Prostate gland (tissue), 2 donors: ENCODE measurements around the gene PRLH. TPM values are rescaled to one million over a fixed set of nuclear protein-coding genes. Genes with fewer than 3 reads are reported as not detected.

ENCODE experiments used
- DNase-seq: peaks from one replicate; pipeline ENCODE4 v3.0.0-alpha.2; 2019; ENCODE audit warnings: low spot score
- H3K27ac ChIP-seq, 2 donors: fragments of 200-600 bp; sonication (generic); 2 replicates each; pipeline ENCODE4 v1.5.1; 2017 to 2019
- H3K27me3 ChIP-seq: fragments of 200-600 bp; sonication (generic); replicated peaks from 2 replicates; pipeline ENCODE4 v1.5.1; 2019; ENCODE audit not compliant: insufficient read depth
- H3K36me3 ChIP-seq, 2 donors: fragments of 200-600 bp; sonication (generic); 1 replicate in 1 of 2; 2 replicates in 1 of 2; pipeline versions ENCODE4 v1.5.1 to v1.8.1; 2017 to 2019
- H3K4me1 ChIP-seq: fragments of 200-600 bp; sonication (generic); replicated peaks from 2 replicates; pipeline ENCODE4 v1.5.1; 2019
- H3K4me3 ChIP-seq, 2 donors: fragments of 200-600 bp; sonication (generic); 2 replicates each; pipeline ENCODE4 v1.5.1; 2017 to 2019
- H3K9me3 ChIP-seq: fragments of 200-600 bp; sonication (generic); 2 replicates; pipeline ENCODE4 v1.5.1; 2017
- POLR2A ChIP-seq: fragments of 450-650 bp; IDR thresholded peaks from one replicate; pipeline ENCODE4 v1.6.1; 2016; ENCODE audit warnings: antibody characterized with exemption, mild to moderate bottlenecking
- POLR2AphosphoS5 ChIP-seq: sonication (generic); formaldehyde crosslinking; IDR thresholded peaks from one replicate; pipeline ENCODE4 v1.6.1; 2017; ENCODE audit warnings: antibody characterized with exemption
- WGBS: methylation state at CpG from one replicate; pipeline ENCODE4 v1.1.5; 2018; 5-methylcytosine and 5-hydroxymethylcytosine counted together
- intact Hi-C: fragments of 100-400 bp; cut with DNase I; formaldehyde crosslinking; loops from one replicate; pipeline ENCODE4 v1.14.2; 2022
- total RNA-seq, 2 donors: library from RNA; depleted of rRNA; stranded (reverse); fragments of >200 nt; gene quantifications; one replicate each; pipeline ENCODE4 v1.1.0, GENCODE V29; 2016
- TF ChIP-seq, protein P1 (sequence below), 4 experiments: fragments of 200-600 bp in 2 of 4; fragments of 450-650 bp in 2 of 4; sonication (generic) in 2 of 4; IDR thresholded peaks; 1 replicate in 3 of 4; 2 replicates in 1 of 4; pipeline ENCODE4 v1.5.1; 2016 to 2019; ENCODE audit warnings: antibody characterized with exemption in 4 of 4, mild to moderate bottlenecking in 2 of 4, moderate library complexity in 2 of 4

PRLH gene
- total RNA-seq, 2 donors from 2014 or later: not detected

DNA sequence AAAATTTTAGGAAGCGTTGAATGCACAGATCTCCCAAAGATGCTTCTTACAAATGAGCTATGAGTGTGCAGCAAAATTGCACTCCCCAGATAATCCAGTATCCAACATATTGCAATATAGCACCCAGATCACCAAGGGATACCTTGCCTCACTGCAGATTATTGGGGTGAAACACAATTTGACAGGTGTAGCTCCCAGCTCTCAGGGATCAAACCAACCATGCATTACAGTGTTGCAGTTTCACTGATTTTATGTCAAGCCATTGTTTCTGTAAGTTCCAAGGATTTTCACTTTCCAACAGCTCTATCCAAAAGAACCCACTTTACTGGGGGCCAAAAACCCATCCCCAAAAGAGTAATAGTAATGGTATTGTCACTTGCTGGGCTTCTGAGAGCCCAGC, 10.8 kb upstream of the PRLH start:
- Histone ChIP-seq H3K36me3 (peaks cover 6 to 9% of the 10 kb centered on the region in 2 donors), H3K4me1 (no peaks in the 10 kb centered on the region), H3K27ac (no peak overlapping the region), H3K9me3 (no peaks in the 10 kb centered on the region), H3K4me3 (no peak overlapping the region), H3K27me3 (no peaks in the 10 kb centered on the region)
- no peak for DNase-seq
- no peak for TF ChIP-seq POLR2A
- TF ChIP-seq, protein P1, sequence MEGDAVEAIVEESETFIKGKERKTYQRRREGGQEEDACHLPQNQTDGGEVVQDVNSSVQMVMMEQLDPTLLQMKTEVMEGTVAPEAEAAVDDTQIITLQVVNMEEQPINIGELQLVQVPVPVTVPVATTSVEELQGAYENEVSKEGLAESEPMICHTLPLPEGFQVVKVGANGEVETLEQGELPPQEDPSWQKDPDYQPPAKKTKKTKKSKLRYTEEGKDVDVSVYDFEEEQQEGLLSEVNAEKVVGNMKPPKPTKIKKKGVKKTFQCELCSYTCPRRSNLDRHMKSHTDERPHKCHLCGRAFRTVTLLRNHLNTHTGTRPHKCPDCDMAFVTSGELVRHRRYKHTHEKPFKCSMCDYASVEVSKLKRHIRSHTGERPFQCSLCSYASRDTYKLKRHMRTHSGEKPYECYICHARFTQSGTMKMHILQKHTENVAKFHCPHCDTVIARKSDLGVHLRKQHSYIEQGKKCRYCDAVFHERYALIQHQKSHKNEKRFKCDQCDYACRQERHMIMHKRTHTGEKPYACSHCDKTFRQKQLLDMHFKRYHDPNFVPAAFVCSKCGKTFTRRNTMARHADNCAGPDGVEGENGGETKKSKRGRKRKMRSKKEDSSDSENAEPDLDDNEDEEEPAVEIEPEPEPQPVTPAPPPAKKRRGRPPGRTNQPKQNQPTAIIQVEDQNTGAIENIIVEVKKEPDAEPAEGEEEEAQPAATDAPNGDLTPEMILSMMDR (IDR thresholded peaks at IDR 0.05): no peak
- TF ChIP-seq POLR2AphosphoS5: no peak
- WGBS: 94% methylated on average over 1 of the region's 1 CpG
- intact Hi-C loops: no loop called here

DNA sequence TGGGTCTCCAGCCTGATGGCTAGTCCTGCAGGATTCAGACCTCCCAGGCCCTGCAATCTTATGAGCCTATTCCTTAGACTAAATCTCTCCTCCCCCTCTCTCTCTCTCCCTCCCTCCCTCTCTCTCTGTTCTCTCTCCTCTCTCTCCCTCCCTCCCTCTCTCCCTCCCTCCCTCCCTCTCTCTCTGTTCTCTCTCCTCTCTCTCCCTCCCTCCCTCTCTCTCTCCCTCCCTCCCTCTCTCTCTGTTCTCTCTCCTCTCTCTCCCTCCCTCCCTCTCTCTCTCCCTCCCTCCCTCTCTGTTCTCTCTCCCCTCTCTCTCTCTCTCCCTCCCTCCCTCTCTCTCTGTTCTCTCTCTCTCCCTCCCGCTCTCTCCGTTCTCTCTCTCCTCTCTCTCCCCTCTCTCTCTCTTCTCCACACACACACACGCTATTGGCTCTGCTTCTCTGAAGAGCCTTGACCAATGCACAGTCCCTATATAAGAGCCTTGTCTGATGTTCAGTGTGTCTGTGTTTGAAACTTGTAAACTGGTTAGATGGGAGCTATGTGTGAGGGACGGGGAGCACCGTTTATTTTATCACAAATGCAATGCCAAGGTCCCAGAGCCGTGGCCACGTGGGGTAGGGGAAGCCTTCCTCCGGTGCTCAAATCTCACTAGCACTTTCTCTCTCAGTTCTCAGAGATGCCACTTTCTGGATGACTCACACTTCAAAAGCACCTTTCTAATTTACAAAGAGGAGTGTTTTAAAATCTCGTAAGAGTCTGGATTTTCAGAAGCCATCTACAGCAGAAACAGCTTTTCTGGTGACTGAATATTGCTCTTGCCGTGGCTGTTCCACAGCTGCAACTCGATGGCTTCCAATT, 9.4 kb upstream of the PRLH start:
- no peaks in the 10 kb centered on the region for H3K4me1 ChIP-seq
- 32% methylated on average over 11 of the region's 11 CpGs for WGBS
- peaks cover 6 to 9% of the 10 kb centered on the region in 2 donors for H3K36me3 ChIP-seq
- H3K27ac ChIP-seq: no peak overlapping the region
- TF ChIP-seq POLR2AphosphoS5 (no peak), POLR2A (no peak)
- TF ChIP-seq, protein P1 (IDR thresholded peaks at IDR 0.05): no peak
- no peaks in the 10 kb centered on the region for H3K9me3 ChIP-seq
- intact Hi-C loops: no loop called here
- no peak for DNase-seq
- H3K4me3 ChIP-seq: no peak overlapping the region
- H3K27me3 ChIP-seq: no peaks in the 10 kb centered on the region

DNA sequence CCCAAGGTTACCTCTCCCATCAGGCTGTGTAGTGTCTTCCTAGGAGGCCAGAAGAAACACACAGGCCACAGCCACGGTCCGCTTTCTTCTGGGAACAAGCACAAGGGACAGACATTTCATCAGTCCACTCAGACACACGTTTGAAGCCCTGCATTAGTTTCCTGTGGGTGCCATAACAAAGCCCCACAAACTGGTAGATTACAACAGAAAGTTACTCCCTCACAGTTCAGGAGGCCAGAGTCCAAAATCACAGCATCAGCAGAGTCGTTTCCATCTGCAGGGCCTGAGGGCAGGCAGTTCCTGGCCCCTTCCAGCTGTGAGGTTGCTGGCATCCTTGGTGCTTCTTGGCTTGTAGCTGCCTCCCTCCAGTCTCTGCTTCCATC, 8.8 kb upstream of the PRLH start:
- Histone ChIP-seq H3K27me3 (no peaks in the 10 kb centered on the region), H3K27ac (no peak overlapping the region), H3K4me3 (no peak overlapping the region), H3K9me3 (no peaks in the 10 kb centered on the region), H3K4me1 (no peaks in the 10 kb centered on the region), H3K36me3 (peaks cover 6 to 9% of the 10 kb centered on the region in 2 donors)
- intact Hi-C loops: no loop called here
- 73% methylated on average over 4 of the region's 4 CpGs for WGBS
- DNase-seq: no peak
- TF ChIP-seq, protein P1 (IDR thresholded peaks at IDR 0.05): no peak
- no peak for TF ChIP-seq POLR2A
- TF ChIP-seq POLR2AphosphoS5: no peak

DNA sequence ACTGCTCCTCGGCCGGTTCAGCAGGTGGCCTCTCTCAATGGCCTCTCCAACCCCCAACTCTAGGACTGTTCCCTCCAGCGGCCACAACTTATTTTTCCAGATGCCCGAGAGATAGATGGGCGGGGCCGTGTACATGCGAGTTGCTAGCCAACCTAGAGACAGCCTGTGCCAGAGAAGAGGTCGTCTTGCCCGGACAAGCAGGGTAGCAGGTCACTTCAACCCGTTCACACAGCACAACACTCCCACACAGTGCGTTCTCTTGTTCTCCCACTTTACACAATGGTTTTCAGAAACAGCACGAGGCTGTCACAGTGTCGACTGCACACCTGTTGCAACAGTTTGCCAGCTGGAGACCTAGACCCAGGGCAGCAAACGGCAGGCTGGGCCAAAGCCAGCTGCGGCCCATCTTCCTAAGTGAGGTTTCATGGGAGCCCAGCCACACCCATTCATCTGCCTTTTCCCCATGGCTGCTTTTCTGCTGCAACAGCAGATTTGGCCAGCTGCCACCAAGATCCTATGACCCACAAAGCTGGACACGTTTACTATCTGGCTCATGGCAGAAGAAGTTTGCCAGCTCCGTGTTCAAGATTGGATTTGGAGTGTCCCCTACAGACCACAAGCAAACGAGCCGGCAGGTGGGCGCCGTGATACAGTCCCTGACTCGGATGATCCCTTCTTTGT, 7.3 kb upstream of the PRLH start:
- H3K27ac ChIP-seq: peak overlapping the region in 1 of 2 donors; percentile 41
- peak; percentile 82 for DNase-seq
- H3K9me3 ChIP-seq: no peaks in the 10 kb centered on the region
- TF ChIP-seq POLR2AphosphoS5: peak; percentile 83
- TF ChIP-seq, protein P1 (IDR thresholded peaks at IDR 0.05): peak in 2 of 4 experiments; percentile 13 to 18
- no peak for TF ChIP-seq POLR2A
- H3K36me3 ChIP-seq: peaks cover 0 to 2% of the 10 kb centered on the region in 2 donors
- no peaks in the 10 kb centered on the region for H3K27me3 ChIP-seq
- WGBS: 20% methylated on average over 22 of the region's 22 CpGs
- H3K4me3 ChIP-seq: no peak overlapping the region
- no peaks in the 10 kb centered on the region for H3K4me1 ChIP-seq
- intact Hi-C loops: no loop called here
